Lower lobe of right lung (tissue), 2 donors: ENCODE measurements around the gene HEG1. TPM values are rescaled to one million over a fixed set of nuclear protein-coding genes. Genes with fewer than 3 reads are reported as not detected.

Source experiments
- ATAC-seq, 2 donors: fragments of 200-7000 bp; cut with Tn5 transposase; one replicate each; pipeline ENCODE4 v1.9.1; 2020 to 2022; ENCODE audit warnings: mild to moderate bottlenecking in 2 of 2, moderate library complexity in 2 of 2
- DNase-seq: peaks from one replicate; pipeline ENCODE4 v3.0.0-alpha.2; 2020
- H3K27ac ChIP-seq: fragments of 200-600 bp; one replicate; pipeline ENCODE4 v1.8.0; 2022
- H3K27me3 ChIP-seq: fragments of 200-600 bp; one replicate; pipeline ENCODE4 v1.8.0; 2022; ENCODE audit warnings: low read depth
- H3K36me3 ChIP-seq: fragments of 200-600 bp; one replicate; pipeline ENCODE4 v1.8.0; 2022; ENCODE audit warnings: mild to moderate bottlenecking
- H3K4me1 ChIP-seq: fragments of 200-600 bp; one replicate; pipeline ENCODE4 v1.8.0; 2022
- H3K4me3 ChIP-seq: fragments of 200-600 bp; one replicate; pipeline ENCODE4 v1.8.0; 2022; ENCODE audit warnings: mild to moderate bottlenecking
- H3K9me3 ChIP-seq: fragments of 200-600 bp; one replicate; pipeline ENCODE4 v1.8.0; 2022
- intact Hi-C: fragments of 100-400 bp; cut with DNase I; formaldehyde crosslinking; loops from one replicate; pipeline ENCODE4 v1.11.0; 2022
- total RNA-seq: library from RNA; stranded (reverse); fragmentation: NEBNext Ultra II Directional; extraction: Animal tissue kit (Norgen Biotek cat#: 25700); gene quantifications from one replicate; pipeline ENCODE4 v1.2.1, GENCODE V29; 2021
- TF ChIP-seq, protein P1 (sequence below): fragments of 200-600 bp; IDR thresholded peaks from one replicate; pipeline ENCODE4 v1.8.0; 2022; ENCODE audit warnings: antibody characterized with exemption, mild to moderate bottlenecking
- donor health status: DM: no; HTN: yes; CAD: no; lungs with severe emphysema.

HEG1 gene
- total RNA-seq, 1 donor from 2014 or later: 157 TPM

DNA sequence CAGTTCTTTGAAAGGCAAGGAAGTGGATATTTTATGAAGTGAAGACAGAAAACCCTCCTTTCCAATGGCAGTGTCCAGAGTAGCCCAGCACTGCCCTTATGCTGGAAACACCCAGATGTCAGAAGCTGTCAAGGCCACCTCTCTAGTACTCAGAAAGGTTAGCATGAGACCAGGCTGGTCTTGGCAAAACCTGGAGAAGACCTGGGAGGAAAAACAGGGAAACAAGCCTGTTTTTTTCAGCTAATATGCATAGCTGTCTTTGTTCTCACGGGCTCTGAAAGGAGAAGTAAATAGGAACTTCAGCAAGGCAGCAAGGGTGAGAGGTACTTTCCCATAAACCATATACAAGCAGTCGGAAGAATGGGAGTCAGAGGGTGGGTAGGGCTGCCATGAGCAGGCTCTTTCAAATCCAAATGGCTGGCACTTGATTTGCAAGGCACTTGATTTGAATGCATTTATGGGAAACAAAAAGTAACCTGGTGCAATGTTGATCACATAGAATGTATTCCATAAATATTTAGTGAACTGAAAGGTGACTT lies 55.8 kb downstream of the HEG1 start:
- peaks cover 86% of the 10 kb centered on the region for H3K4me1 ChIP-seq
- H3K27me3 ChIP-seq: no peaks in the 10 kb centered on the region
- intact Hi-C loops: no loop called here
- ATAC-seq: no peak
- no peak overlapping the region for H3K4me3 ChIP-seq
- peaks cover 90% of the 10 kb centered on the region for H3K36me3 ChIP-seq
- peak overlapping the region; percentile 27 for H3K27ac ChIP-seq
- no peak for DNase-seq
- no peaks in the 10 kb centered on the region for H3K9me3 ChIP-seq
- TF ChIP-seq, protein P1, sequence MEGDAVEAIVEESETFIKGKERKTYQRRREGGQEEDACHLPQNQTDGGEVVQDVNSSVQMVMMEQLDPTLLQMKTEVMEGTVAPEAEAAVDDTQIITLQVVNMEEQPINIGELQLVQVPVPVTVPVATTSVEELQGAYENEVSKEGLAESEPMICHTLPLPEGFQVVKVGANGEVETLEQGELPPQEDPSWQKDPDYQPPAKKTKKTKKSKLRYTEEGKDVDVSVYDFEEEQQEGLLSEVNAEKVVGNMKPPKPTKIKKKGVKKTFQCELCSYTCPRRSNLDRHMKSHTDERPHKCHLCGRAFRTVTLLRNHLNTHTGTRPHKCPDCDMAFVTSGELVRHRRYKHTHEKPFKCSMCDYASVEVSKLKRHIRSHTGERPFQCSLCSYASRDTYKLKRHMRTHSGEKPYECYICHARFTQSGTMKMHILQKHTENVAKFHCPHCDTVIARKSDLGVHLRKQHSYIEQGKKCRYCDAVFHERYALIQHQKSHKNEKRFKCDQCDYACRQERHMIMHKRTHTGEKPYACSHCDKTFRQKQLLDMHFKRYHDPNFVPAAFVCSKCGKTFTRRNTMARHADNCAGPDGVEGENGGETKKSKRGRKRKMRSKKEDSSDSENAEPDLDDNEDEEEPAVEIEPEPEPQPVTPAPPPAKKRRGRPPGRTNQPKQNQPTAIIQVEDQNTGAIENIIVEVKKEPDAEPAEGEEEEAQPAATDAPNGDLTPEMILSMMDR: no peak

DNA sequence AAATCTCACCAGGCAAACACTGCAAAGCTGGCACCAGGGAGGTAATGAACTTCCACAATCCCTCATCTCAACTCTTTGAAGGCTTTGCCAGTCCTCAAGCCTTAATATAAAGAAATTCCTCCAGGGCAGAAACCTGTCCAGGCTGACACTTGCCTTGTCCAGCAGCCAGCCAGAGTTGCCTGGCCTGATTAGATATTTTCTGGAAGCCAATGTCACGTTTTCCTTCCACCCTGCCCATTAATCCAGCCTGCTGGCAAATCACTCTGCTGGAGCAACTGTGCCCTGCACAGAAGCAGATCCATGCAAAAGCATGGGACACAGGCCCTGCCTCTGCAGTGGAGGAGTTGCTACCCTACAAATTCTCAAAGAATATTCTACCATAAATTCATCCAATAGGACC lies 56.5 kb downstream of the HEG1 start:
- DNase-seq: no peak
- no peak for ATAC-seq
- intact Hi-C loops: no loop called here
- Histone ChIP-seq H3K9me3 (no peaks in the 10 kb centered on the region), H3K36me3 (peaks cover 90% of the 10 kb centered on the region), H3K4me1 (peaks cover 83% of the 10 kb centered on the region), H3K27ac (peak overlapping the region; percentile 27), H3K27me3 (no peaks in the 10 kb centered on the region), H3K4me3 (no peak overlapping the region)
- TF ChIP-seq, protein P1: no peak

DNA sequence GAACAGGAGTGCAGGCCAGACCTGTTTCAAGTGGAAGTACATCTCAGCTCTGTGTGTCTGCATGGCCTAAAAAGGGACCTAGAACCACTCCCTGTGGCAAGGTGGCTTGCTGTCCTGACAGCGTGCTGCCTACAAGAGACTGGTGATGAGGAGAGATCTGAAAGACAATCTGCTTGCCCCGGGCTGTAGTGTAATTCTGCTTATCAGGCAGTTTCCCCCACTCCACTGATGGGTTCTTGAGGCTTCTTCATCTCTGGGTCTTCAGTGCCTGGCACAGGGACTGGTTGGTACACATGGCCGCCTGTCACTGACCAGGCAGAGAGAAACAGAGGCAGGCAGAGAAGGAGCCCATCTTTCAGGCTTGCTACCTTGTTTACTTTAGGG lies 57.6 kb downstream of the HEG1 start:
- H3K27me3 ChIP-seq: no peaks in the 10 kb centered on the region
- TF ChIP-seq, protein P1: no peak
- H3K36me3 ChIP-seq: peaks cover 90% of the 10 kb centered on the region
- H3K27ac ChIP-seq: peak overlapping the region; percentile 4
- intact Hi-C loops: no loop called here
- no peak overlapping the region for H3K4me3 ChIP-seq
- no peak for ATAC-seq
- no peak for DNase-seq
- no peaks in the 10 kb centered on the region for H3K9me3 ChIP-seq
- H3K4me1 ChIP-seq: peaks cover 78% of the 10 kb centered on the region

DNA sequence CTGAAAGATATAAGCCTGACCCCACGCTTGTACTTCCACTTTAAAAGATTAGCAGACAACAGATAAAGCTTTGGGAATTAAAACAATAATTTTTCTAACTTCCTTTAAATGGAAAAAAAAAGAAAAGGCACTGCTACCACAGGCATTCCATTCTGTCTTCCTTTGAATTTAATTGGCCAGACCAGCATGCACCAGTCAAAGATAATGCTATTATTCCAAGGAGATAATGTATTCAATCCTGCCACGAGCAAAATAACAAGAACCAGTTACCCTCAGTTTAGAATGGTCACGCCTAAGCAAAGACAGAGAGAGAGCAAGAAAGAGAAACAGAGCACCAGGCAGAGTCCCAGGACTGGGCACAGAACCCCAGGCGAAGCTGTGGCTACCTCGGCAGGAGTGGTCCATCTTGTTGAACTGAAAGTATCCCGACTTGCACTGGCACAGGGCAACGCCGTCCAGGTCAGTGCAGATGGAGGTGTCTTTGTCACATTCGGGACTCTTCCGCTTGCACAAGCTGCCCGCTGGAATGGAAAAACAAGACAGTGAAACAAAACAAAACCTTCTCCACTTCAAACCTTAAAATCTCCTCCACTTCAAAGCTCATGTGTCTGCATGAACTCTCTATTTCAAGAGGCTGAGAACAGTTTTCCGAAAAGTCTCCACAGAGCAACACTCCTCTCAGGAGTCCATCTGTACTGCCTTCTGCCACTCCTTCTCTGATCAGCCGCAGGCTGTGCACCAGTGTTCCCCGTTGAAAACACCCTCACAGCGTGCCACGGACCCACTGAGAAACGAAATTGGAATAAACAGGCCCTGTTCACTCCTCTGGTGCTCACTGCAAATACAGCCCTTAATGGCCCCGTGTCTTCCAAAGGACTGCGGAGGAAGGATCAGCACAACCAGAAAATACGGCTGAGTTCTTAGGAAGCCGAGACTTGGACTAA lies 58.2 kb downstream of the HEG1 start:
- TF ChIP-seq, protein P1: no peak
- no peak overlapping the region for H3K4me3 ChIP-seq
- DNase-seq (no peak), ATAC-seq (no peak)
- intact Hi-C loops: no loop called here
- no peaks in the 10 kb centered on the region for H3K27me3 ChIP-seq
- peaks cover 76% of the 10 kb centered on the region for H3K4me1 ChIP-seq
- peak overlapping the region; percentile 4 for H3K27ac ChIP-seq
- peaks cover 89% of the 10 kb centered on the region for H3K36me3 ChIP-seq
- H3K9me3 ChIP-seq: no peaks in the 10 kb centered on the region

- H3K4me3 ChIP-seq: no peak overlapping the region
- peaks cover 60% of the 10 kb centered on the region for H3K4me1 ChIP-seq
- no peaks in the 10 kb centered on the region for H3K9me3 ChIP-seq
- intact Hi-C loops: no loop called here
- H3K27ac ChIP-seq: peak overlapping the region; percentile 25
- DNase-seq (peak; percentile 54), ATAC-seq (peak; percentile 80 to 81)
- H3K27me3 ChIP-seq: no peaks in the 10 kb centered on the region
- peaks cover 88% of the 10 kb centered on the region for H3K36me3 ChIP-seq
- TF ChIP-seq, protein P1: peak; percentile 70
Measured at GRCh38 chr3:124995460-124995994, 60.3 kb downstream of the HEG1 start.
